ENCODE data around the gene RASL10B. TPM values are rescaled to one million over a fixed set of nuclear protein-coding genes. Genes with fewer than 3 reads are reported as not detected.

Gene RASL10B
- total RNA-seq, 1 donor from 2014 or later = 24.3 TPM

DNA sequence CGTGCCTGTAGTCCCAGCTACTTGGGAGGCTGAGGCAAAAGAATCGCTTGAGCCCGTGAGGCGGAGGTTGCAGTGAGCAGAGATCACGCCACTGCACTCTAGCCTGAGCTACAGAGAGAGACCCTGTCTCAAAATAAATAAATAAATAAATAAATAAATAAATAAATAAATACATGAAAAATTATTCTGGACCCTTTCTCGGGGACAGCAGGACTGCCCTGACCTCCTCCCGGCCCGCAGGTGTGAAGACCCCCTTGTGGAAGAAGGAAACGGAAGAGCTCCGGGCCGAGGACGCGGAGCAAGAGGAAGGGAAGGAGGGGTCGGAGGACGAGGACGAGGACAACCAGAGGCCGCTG is 32.3 kb downstream of the RASL10B start:
- no peak for DNase-seq (ENCODE audit: low spot score)

DNA sequence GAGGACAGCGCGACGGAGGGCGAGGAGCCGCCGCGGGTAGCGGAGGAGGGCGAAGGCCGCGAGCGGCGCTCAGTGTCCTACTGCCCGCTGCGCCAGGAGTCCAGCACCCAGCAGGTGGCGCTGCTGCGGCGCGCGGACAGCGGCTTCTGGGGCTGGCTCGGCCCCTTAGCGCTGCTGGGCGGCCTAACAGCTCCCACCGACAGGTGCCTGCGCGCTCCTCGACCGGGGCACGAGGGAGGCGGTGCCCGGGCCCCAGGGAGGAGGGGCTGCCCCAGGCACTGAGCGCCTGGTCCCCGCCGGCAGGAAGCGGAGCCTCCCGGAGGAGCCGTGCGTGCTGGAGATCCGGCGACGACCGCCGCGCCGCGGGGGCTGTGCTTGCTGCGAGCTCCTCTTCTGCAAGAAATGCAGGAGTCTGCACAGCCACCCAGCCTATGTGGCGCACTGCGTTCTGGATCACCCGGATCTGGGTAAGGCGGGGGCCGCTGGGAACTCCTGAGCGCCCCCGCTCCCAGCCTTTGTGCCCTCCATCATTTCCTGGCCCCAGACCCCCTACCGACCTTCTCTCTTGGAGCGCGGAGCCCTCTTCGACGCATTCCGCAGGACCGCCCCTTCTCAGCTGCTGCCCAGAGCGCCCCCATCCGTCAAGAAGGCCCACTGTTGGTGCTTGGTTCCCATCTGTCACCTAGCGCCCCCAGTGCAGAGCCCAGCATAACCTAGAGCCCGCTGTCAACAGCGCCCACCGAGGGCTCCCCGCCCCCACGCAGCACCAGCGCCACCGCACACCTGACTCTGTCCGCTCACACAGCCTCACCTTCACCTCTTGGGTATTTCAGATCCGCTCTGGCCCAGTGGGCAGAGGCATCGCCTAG is 32.9 kb downstream of the RASL10B start:
- peak; percentile 96 for DNase-seq (ENCODE audit: low spot score)

DNA sequence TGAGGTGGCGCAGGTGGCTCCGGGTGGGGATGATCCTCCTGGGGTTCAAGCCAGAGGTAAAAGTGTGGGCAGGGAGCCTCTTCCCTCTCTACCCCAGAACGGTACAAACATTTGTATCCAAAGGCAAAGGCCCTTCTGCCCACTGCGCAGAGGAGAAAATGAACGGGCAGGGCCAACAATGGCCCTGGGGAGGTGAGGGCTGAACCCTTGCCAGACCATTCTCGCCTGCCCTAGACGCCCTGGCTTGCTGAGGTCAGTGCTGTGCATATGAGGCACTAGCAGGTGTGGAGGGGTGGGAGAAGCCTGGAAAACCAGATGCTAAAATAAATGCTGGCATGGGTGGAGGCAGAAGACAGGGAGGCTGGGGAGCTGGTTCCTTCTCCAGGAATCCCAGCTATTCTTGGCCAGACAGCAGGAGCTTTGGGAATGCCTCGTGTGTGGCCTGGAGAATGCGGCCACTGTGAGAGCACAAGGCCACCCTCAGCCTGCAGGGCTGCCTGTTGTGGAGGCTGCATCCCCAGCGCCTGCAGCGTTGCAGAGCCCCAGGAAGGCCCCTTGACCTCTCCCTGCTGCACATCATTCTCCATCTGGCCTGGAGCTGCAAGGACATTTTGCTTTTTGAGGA is 33.8 kb downstream of the RASL10B start:
- no peak for DNase-seq (ENCODE audit: low spot score)

DNA sequence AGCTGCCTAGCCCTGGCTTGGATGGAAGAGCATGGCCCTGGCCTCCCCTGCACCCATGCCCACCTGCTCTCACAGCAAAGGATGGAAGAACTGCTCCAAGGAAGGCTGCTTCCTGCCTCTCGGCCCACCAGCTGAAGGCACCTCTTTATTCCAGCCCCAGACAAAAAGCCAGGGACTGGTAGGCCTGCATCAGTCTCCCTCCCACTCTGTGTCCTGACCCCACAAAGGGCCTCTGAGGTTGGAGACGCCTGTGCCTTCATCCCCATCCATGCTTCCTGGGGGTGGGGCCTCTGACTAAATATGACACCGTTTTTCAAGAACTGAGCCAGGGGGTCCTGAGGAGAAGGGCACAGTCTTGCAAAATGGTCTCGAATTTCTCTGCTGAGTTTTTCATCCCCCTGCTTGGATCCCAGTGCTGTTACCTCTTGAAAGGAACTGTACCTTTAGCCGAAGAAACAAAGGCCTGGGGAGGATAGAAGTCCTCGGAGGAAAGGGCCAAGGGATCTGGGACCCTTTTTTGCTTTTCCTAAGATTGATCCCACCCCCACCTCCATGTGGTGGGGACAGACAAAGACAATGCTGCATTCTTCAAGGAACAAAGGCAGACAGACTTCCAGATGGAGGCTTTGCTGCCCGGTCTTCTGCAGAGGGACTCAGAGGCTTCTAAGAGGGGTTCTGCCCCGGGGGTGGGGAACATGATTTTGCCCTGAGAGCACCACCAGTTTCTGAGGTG is 34.5 kb downstream of the RASL10B start:
- DNase-seq (ENCODE audit: low spot score) = no peak

DNA sequence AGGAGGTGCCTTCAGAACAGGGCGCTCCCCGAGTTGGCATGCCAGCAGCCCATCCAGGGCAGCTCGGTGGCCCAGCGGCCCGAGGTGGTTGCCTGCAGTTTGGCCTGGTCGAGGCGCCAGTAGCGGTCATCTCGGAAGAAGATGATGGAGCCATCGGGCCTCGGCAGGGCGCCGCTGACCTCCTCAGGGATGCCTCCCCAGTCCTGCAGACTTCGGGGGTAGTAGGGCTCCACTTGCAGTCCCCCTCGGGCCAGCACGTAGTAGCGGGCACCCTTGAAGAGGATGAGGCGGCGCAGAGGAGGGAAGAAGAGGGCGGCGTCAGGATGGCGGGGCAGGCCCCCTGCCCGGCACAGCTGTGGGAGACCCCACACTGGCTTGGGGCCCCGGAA is 35.0 kb downstream of the RASL10B start:
- no peak for DNase-seq (ENCODE audit: low spot score)

DNA sequence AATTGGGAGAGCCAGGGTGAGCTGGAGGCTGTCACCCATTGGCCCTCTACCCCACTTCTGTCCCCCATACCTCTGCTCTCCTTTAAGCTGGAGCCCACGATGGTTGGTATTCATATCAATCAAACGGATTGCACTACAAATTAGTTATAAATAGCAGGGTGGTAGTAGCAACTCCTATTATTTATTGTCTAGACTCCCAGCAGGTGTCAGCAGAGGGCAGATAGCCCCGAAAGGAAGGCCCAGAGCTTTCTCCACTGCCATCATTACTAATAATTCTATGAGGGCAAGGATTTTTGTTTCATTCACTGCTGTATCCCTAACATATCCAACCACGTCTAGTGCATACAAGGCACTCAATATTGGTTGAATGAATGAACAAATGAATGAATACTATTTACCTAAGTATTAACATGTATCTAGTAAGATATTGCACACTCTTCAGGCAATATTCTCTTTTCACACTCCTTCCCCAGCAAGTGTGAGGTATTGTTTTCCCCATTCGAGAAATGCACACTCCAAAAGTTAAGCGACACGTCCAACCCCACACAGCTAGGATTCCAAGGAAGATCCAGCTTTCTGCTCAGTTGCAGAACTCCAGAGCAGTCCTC is 35.6 kb downstream of the RASL10B start:
- no peak for DNase-seq (ENCODE audit: low spot score)

DNA sequence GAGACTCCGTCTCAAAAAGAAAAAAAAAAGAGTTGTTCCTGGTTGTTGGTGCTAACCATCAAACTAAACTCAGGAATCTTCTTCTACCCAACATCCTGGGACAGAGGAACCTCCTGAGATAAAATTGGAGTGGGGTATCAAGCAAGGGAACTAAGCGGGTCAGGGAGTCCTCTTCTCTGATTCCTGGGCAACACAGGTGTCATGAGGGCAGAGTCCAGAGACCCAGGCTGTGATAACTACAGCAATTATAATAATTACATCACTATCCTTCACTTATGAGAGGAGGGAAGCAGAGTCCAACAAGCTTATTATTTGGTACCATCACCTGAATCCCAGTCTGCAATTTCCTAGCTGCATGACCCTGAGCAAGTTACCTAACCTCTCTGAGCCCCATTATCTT is 37.4 kb downstream of the RASL10B start:
- DNase-seq (ENCODE audit: low spot score) = no peak

DNA sequence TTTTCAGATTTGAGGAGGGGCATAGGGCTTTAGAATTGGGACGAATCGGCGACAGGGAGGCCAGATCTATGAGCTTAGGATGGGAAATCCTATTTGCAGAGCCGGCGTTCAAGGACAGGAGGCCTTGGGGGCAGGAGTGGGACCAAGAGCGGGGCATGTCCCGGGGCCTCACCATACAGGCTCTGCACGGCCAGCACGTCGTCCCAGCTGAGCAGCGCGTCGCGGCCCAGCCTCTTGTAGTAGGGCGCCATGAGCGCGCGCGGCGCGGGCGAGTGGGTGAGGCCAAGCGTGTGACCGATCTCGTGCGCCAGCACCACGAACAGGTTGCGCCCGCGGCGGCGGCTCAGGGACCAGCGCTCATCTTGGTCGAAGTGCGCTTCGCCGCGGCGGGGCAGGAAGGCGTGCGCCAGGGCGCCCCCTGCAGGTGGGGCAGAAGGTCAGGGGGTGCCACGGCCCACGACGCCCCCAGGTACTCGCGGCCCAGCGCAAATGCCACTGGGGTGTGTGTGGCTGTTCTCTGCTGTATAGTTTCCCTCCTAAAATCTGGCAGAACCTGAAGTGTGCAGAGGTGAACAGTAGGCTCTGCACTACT is 38.6 kb downstream of the RASL10B start:
- DNase-seq (ENCODE audit: low spot score) = no peak

DNA sequence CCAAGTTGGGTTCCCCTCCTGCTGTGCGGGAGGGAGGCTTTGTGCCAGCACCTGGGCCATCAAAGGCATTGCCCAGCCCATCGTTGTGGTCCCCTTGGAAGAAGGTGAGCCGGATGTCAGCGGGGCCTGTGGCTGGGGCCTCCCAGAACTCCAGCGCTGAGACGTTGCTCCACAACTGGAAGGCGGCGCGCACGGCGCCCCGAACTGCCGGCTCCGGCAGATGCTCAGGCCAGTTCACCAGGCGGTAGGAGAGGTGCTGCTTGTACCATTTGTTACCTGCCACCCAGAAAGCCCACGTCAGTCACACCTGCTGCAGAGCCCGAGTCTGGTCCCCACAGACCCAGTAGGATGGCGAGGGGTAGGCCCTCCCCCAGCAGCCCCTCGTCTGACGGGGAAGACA is 41.7 kb downstream of the RASL10B start:
- no peak for DNase-seq (ENCODE audit: low spot score)

DNA sequence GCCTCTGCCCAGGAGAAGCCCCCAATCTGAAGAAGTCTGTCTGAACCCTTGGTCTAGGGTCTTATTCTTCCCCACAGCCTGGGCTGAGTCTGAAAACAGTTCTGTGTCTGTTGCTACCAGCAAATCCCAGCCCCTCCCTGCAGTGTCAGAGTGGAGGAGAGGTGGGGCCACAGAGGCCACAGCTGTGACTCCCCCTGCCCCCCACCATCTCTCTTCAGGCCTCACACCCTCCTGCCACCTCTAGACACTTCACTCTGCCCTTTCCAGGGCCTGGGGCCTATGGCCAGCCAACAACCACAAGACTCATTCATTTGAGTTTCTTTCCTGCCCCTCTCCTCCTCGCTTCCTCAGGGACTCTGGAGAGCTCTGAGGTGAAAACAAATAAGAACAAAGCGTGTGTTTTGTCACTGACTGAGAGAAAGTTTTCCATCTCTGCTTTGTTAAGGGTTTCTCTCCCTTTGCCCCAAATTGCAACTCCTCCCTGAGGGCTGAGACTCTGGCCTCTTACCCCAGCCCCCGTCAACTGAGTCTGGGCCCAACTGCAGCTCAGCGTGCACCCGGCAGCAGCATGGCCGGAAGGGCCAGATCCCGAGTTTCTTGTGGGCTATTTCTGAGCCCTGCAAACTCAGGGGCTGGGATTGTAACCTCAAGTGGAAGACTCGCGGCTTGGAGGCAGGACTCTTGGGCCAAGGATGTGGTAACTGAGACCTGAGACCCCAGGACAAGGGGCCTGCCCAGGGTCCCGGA is 42.4 kb downstream of the RASL10B start:
- DNase-seq (ENCODE audit: low spot score) = no peak

DNA sequence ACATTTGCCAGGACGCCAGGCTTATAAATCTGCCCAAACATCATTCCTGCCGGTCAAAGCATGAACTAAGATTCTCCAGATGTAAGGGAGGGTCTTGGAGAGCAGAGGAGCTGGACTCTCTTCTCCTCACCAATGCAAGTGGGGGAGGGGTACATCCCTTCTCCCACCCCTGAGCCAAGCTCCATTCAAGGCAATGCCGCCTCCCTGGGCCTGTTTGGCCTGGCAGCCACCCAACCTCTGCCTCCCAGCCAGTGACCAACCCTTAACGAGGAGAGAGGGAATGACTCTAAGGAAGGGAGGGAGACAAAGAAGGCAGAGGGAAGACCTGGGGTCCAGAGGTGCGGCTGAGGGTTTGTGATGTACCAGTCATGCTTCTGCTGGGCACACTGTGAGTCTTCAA is 43.1 kb downstream of the RASL10B start:
- DNase-seq (ENCODE audit: low spot score) = no peak

DNA sequence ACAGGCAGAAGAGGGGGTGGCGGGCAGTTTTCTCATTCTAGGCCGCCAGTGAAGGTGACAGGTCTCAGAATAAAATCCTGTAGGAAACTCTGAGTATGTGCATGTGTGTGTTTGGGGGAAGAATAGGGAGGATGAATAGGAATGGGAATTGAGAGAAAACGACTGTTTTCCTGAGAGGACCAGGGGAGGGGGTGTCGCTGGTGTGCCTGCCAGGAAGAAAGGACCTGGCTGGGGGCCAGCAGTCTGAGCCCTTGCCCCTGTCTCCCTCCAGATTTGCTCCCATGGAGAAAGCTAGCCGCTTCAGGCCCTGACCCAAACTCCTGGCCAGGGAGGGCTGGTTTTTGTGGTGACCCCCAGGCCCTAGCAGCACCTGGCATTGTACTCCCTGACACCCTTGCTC is 43.6 kb downstream of the RASL10B start:
- no peak for DNase-seq (ENCODE audit: low spot score)

DNA sequence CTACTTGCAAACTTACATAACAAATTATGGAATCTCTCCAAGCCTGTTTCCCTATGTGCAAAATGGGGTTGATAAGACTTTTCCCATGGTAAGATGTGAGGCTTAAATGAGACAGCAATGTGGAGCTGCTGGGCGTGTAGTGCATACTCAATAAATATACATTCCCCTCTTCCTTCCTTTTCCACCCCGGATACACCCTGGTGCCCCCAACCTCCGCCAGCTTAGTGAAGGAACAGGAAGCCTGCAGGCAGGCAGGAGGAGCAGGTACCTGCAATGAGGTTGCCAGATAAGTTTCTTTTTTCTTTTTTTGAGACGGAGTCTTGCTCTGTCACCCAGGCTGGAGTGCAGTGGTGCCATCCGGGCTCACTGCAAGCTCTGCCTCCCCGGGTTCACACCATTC is 44.1 kb downstream of the RASL10B start:
- no peak for DNase-seq (ENCODE audit: low spot score)

DNA sequence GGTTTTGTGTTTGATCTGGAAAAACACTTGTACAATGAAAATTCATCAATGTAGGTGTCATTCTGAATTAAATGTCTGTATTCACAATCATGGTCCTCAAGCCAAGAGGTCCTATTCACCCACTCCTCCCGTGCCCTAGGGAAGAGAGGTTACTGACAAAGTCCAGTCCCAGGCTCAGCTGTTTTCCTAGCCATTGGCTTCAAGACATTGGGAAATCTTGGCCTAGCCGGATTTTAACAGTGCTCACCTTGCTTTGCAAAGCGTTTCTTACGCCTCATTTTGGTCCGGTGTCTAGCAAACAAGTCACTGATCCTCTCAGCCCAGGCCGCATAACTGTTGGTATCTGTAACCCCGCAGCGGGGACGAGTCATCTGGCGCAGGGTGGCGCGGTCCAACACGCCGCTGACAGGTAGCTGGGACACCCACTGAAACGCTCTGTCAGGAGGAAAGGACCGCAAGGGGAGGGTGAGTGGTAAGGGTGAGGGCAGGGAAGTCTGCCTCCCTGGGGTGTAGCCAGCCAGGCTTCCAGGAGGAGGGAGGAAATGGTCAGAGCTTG is 47.3 kb downstream of the RASL10B start:
- no peak for DNase-seq (ENCODE audit: low spot score)

DNA sequence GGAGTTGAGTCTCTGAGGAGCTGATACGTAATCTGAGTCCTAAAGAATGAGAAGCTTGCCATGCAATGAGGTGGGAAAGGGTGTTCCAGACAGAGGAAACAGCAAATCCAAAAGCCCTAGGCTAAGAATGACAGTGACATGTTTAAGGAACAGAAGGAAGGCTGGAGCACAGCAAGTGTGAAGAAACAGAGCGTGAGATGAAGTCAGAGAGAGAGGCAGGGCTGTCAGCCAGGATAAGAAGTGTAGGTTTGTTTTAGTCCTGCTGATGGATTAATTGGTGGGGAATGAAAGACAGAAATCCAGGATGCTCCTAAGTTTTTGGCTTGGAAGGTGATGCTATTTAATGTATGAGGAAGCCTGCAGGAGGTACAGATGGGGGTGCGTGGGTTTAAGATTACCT is 49.5 kb downstream of the RASL10B start:
- DNase-seq (ENCODE audit: low spot score) = no peak

DNA sequence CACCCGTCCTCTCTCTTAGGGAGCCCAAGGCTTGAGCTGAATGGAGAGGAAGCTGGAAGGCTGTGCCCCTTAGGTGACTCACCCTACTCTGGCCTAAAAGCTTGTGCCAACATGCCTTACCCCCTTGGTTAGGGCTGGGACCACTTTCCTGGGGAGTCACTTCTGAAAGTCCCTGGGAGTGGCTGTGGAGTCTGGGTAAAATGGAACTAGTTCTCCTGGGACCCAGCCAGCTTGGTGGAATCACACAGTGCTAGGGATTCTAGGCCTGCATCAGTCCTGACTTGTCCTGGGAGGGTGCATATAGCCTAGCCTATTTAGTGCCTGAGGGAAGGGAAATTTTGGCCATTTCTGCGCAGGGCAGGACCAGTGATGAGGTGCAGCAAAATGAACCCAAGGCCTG is 53.5 kb downstream of the RASL10B start:
- no peak for DNase-seq (ENCODE audit: low spot score)

DNA sequence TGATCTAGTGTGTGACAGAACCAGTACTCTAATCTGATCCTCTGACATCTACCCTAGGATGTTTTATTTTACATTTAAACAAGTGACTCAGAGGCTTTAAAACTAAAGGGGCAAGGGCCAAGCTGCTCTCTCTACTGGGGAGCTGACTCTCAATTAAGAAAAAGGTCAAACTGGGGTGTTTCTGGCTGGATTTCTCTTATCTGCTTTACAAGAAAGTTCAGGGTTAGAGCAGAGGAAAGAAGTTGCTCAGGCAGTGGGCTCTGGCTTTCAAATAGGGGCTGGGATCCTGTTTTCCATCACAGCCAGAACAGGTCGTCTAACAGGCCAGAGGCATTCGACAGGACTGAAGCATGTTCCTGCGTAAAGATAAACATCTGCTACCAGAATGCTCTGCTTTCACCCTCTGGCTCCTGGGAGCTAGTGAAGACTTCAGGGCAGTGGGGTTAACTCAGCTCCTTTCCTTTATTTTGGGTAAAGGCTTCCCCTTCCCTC is 55.5 kb downstream of the RASL10B start:
- DNase-seq (ENCODE audit: low spot score) = no peak

DNA sequence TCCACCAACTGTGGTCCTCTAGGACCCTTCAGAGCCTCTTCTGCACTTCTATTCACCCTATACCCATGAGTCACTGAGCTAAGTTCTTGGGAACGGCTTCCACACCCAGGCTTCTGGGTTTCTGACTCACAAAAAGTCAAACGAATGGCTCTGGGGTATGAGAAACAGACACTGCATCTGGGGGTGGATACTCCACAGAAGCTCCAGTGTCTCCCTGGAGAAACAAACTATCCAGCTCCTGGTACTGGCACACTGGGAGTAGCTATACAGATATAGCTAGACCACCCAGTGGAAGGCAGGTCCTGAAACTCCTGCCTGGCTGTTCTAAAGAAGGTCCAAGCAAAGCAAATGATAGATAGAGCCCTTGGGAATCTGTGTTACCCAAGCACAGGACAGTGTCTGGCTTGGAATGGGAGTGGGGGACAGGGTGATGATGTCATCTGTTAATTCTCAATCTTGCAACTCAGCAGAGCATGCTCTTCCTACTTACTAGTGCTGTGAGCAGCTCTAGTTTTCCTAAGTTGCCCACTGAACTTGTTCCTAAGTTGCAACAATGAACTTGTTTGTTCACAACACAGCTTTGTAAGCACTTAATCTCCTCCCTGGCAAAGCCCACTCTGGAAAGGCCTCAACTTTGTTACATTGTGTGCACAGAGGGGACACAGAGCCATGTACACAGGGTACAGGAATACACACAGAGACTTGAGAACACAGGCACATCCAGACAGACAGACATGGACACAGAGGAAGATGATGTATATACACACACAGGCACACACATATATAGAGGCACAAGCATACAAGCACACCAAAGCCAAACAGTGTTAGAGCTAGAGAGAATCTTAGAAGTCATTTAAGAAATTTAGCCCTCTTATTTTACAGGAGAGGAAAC is 57.3 kb downstream of the RASL10B start:
- DNase-seq (ENCODE audit: low spot score) = peak; percentile 11

DNA sequence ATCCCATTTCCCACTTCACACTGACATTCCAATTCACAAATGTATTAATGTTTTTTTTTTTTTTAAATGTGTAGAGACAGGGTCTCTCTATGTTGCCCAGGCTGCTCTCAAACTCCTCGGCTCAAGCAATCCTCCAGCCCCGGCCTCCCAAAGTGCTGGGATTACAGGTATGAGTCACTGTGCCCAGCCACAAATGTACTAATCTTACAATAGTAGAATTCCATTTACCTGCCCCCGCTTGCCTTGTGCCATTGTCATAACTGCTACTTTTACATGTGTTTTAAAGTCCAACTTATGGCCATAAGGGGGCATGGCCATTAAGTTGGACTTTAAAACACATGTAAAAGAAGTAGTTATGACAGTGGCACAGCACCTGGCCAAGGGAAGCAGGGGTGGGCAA is 59.4 kb downstream of the RASL10B start:
- peak; percentile 33 for DNase-seq (ENCODE audit: low spot score)
